ENCODE data around the gene DCANP1.
A peak's percentile ranks its signal among the peaks of the same experiment; 100 is the strongest.
"Not testable (repeated sequence)": the region's sequence is repeated elsewhere in the genome, so short reads cannot be mapped to it uniquely, and the experiment has no call there.

Gene DCANP1, protein sequence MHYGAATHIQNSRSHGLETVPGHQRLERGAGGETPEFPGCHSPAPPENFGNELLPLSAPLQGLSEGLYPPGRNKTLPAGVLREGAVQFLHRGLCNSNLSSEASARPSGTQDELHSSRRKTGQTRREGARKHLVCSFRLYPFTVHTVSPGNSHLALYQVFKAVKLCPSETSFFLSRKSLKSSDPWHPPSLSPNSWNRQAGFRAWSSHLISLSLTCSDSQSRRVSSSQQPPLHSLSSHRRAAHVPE

DNA sequence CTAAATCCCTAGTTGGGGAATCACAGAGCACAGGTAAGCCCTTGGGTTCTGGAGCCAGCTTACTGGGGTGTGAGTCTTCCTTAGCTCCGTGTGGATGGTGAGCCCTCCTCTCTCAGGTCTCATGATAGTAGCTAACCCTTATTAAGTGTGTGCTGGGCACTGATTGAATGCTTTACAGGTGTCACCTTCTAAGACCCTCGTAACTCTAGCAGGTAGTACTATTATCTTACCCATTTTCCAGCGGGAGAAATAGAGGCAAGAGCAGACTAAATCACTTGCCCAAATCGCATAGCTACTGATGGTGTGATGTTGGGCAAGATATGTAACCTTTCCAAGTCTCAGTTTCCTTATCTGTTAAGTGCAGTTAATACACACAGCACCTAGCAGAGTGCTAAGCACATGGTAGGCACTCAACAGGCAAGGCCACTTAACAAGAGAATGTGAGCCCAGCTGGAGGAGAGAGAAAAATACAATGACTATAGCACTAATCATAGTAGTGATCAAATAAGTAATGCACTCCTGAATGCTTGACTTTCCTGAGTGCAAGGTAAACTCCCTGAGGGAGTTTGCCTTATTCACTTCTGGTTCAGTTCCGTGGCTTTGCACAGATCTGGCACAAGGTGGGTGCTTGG, at the start of gene DCANP1:
TSS of gene DCANP1 (minus strand) at position 51 of the 632 bp plus-strand sequence. CDS start 240 bp downstream, outside the sequence.
- no peak for DNase-seq (ENCODE audit: low read depth)

DNA sequence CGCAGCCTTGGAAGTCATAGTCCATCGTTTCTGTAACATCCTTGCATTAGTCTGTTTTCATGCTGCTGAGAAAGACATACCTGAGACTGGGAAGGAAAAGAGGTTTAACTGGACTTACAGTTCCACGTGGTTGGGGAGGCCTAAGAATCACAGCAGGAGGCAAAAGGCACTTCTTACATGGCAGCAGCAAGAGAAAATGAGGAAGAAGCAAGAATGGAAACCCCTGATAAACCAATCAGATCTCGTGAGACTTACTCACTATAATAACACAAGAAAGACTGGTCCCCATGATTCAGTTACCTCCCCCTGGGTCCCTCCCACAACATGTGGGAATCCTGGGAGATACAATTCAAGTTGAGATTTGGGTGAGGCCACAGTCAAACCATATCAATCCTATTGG, 48.4 kb upstream of the DCANP1 start:
- not testable (repeated sequence) for DNase-seq (ENCODE audit: low read depth)

DNA sequence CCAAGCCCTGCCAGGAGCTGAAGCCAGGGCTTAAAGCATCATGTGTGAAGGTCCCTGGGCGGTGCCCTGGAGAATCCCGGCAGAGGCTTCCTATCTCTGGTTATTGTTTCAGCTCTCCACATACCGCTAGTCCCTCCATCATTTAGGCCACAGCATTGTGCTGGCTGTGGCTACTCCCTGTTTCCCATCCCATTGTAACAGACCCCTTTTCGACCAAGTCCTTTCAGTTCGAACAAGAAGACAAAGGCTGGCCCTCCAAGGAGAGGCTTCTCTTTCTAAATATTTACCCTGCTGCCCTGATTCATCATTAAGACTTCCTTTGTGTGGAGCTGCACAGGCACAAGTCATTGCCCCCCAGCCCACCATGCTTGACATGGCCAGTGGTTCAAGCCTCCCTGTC, 47.0 kb upstream of the DCANP1 start:
- DNase-seq (ENCODE audit: low read depth) = no peak

DNA sequence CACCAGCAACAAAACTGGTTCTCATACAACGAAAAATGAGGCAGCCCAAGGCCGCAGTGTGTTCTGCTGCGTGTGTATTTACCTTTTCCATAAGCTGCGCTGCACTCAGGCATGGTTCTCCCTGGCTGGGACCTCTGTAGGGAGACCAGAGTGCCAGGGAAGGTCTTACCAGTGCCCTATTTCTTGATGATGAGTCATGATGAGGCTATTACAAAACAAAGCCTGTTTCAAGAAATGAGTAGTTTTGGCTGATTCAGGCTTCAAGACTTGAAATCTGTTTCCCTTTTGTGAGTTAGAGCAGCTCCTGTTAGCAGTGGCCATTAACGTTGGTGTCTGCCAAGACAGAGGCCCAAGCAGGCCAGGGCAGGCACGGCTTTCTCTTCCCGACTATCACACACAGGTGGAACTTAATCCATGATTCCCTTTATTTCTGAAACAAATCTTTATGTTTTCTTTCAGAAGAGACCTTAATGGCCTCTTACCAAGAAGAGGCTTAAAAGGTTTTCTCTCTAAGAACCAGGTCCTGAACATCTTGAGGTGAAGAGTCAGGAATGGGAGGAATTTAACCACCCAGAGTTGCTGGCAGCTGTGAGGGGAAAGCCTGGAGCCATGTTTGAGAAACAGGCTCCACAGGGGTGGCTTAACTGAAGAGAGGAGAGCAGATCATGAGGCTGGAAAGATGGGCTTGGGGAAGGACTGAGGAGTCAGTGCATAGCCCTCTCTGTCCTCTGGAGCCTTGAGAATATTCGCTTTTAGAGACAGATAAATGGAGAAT, 46.4 kb upstream of the DCANP1 start:
- peak; percentile 90 for DNase-seq (ENCODE audit: low read depth)

DNA sequence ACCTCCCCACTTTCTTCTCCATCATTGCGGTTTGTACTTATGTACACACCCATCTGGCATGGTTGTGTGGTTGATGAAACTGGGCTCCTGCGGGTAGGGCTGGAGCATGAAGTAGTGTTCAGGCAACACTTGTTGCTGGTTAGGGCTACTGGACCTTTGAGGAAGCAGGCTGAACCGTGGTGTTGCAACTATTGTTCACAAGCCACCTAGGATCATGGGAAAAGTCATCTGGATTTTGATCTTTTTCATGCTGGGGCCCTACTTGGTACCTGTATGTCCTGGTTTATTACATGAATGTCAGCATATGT, 45.1 kb upstream of the DCANP1 start:
- no peak for DNase-seq (ENCODE audit: low read depth)

DNA sequence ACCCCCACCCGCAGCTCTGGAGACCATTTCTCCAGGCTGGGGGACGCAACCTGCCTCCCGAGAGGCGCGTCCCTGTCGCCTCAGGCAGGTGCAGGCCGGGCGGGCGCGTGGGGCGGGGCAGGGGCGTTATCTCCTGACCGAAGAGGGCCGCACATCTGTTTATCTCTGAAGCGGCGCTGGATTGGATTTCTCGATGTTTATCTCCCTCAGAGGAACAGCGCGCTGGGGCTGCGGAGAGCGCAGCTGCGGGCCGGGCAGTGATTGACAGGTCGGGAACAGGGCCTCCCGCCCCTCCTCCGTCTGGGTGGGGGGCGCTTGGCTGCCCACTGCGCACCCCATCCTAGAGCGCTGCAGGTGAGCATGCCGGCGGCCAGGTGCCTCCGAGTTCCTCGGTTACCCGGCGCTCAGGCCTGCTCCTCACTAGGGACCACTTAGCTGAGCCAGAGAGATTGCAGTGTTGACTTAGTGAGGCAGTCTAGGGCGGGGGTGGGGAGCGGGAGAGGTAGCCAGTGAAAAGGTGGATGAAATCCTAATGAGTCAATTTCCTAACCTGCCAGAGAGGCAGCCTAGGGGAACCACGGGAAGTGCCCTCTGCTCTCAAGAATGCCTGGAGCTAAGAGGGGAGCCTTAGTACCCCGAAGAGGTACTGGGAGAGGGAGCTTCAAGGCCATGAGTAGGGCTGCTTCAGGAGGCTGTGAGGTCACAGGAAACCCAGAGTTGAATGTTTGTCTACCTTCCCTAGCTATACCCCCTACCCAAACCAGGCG, 44.6 kb upstream of the DCANP1 start:
- DNase-seq (ENCODE audit: low read depth) = no peak

DNA sequence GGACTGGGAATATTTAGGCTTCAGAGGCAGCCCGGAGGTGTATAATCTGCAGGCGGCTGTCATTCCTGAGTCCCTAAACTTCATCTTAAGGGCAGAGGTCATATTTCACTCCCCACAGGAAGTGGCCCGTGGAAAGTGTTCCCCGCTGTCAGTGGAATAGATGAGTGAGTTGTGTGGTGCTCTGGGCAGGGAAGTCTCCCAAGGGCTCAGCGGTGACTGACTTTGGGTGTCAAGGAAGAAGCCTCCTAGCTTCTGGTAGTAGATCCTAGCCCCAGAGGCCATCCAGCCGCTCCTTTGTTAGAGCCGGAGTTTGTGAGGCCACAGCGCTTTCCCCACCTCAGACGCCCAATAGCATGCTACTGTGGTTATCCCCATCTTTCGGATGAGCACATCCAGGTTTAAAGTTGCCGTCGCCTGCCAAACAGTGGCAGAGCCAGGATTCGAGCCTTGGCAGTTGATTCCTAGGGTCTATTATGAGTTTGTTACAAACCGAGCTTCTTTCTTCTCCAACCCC, 43.9 kb upstream of the DCANP1 start:
- no peak for DNase-seq (ENCODE audit: low read depth)

DNA sequence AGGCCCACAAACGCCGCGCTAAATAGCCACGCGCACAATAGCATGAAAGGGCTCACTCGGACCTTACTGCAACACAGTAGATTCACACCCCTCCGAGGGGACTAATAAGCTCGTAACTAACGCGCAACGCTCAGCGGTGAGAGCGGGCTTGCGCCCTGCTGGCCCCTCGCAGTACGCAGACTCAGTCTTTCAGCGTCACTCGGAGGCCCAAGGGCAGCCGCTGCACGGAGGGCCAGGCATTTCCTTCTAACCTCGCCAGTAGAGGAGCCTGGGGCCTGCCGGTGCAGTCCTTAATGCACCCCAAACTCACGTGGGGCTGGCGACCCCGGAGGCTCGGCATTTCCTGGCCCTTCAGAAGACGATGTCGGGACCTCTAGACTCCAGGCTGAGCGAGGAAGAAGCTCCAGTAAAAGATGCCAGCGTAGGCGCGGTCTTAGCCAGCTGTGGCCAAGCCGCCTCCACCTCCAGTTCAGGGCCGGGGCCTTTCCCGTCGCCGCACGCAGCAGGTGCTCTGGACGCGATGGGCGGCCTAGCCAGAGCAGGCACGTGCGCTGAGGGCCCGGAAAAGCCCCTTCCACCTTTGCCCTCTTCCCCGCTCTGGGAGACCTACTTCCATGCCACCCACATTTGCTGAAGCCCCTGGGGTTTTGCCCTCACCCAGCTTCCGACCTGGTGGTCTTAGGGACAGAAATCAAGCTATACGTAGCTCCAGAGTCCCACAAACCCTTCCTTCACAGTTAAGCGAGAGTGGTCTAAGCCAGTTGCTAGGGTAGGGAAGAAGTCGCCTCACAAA, 43.3 kb upstream of the DCANP1 start:
- no peak for DNase-seq (ENCODE audit: low read depth)

DNA sequence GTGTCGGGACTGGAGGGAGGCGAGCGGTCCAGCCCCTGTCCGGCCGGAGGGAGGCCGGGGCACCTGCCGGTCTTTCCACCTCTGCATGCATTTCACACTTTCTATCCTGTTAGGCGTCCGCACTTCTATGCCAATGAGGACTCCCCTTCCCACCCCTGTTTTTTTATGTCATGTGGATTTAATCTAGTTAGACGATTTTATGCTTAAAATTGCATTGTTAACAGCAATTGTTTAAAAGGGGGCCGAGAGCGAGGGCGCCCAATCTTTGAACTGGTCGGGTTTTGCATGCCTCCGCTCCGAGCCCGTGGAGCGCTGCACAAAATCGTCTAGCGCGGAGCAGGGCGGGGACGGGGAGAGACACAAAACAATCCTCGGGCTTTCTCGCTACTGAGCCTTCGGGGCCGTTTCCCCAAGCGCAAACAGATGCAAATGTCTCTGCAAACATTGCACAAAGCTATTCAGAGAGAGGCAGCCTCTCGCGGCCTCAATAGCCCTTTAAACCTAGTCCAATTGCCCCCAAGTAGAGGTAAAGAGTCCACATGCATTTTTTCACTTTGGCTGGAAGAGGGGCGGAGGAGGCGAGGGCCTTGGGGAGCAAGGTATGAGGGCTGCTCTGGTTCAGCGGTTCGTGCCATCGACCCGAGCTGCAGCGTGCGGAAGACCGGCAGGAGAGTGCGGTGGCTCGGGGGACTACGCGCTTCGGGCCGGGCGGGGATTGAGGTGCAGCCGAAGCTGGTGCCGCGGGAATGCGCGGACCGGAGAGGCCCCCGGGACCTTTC, 42.5 kb upstream of the DCANP1 start:
- DNase-seq (ENCODE audit: low read depth) = no peak

DNA sequence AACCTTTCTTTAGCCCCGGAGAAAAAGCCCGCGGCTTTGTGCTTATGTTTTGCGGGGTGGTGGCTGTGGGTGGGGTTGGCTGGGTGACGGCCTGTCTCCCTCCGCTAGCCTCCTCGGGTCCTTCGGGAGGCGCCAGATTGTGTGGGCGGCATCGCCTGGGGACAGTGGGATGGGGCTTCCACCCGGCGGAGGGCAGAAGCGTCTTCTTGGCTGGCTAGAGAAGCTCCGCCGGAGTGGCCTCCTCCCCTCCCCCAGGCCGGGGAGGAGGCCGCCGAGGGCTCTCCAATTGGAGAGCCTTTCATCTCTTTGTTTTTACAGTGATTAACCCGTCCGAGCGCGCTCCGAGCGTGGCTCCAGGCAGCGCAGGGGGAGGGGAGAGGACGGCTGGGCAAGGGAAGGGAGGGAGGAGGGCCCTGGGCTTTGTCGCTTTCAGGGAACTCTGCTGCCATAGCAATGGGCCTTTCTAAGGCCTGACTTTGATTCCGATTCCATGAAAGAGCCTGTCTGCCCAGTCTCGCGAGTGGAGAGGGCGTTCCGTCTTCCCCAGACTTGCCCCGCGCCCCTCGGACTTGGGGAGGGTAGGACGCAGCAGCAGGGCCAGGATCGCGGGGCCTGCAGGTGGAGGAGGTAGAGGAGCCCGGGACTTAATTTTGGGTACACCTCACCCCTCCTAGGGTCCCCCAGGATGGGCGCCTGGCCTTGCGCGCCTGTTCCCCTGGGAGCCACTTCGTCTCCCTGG, 41.7 kb upstream of the DCANP1 start:
- DNase-seq (ENCODE audit: low read depth) = peak; percentile 88

DNA sequence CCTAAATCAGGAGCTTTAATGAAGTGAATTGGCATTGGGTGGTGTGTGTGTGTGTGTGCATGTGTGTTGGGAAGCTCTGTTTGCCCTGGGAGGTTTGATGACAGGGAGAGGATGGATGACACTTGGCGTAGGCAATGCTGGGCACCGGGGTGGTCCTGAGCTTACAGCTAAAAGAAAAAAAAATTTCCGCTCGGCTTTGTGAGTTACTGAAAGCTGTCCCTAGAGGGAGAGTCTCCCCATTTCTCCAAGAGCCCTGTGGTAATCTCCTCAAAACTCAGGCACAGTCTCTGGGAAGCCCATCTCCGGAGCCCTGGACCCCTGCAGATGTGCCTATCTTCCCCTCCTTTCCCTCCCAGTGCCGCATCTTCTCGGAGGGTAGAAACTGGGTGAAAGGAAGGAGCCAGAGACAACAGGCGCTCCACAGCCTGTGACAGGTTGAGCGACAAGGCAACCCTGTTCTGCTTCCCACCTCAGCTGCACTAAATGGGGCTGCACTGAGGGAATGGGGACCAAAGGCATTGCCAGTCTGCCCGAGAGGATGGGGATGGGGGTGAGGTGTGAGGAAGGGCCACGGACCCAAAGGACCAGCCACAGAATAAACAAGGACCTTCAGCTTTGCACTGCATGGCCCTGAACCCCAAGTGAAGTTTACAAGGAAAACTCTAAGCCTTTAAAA, 40.8 kb upstream of the DCANP1 start:
- no peak for DNase-seq (ENCODE audit: low read depth)

DNA sequence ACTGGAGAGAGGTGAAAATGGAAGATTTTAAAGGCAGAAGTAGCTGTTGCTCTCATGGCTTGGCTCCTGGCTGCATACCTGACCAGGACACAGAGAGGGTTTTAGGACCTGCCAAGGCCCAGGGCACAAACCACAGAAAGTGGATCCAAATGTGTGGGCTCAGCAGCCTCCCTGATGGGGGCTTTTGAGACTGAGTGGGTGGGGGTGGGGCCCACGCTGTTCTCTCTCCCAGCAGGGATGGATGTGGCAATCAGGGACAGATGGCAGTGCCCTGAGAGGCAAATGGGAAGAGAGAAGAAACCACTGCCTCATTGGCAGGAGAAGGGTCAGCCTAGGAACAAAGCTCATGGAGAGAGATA, 39.9 kb upstream of the DCANP1 start:
- DNase-seq (ENCODE audit: low read depth) = no peak

DNA sequence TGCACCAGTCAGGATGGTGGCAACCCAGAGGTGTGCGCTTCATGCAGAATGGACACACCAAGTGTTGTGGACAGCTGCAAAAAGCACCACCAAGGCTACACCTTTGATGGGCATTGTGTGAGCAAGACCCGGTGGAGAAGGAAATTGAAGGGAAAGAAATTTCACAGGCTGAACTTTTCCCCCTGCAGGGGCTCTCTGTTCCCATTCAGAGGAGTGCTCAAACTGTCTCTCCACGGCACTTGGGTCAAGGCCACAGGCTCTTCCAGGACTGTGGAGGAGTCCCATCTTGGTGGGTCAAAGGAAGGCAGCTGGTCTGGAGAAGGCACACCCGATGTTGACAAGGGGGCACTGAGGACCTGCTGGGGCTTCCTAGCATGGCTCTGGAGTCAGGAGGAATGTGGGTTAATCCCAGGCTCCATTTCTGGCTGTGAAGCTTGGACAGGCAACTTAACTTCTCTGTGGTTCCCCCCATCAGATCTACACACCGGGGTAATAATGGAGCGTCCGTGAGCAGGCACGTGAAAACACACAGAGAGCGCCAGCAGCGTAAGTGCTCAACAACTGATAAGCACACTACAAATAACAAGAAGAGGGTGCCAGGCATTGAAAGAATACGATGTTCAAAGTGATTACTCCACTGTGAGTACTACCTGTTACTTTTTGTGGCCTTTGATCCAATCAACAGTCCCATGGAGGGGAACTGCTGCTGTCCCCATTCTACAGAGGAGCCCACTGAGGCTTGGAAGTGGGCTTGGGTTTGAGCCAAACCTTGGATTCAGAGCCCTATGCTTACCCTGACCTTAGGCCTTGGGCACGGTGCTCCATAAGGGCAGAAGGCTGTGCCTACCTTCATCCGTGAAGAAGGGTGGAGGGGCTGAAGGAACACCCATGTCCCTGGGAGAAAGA, 39.2 kb upstream of the DCANP1 start:
- no peak for DNase-seq (ENCODE audit: low read depth)

DNA sequence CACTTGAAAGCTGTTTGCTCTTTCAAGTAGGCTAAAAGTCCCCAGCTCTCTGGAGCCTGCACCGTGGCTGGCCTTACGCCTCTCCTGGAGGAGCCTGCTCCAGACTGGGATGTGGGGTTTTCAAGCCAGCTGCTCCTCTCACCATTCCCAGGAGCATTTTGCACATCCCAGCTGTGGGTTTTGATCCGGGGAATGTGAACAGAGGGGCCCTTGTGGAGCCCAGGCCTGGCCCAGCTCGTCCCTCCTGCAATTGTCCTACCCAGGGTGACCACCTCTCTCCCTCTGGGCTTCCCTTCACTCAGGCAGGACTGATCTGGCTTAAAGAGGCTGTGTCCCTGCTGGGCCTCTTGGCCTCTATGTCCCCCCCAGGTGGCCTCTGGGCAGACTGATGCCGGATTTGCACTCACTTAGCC, 37.5 kb upstream of the DCANP1 start:
- DNase-seq (ENCODE audit: low read depth) = no peak

DNA sequence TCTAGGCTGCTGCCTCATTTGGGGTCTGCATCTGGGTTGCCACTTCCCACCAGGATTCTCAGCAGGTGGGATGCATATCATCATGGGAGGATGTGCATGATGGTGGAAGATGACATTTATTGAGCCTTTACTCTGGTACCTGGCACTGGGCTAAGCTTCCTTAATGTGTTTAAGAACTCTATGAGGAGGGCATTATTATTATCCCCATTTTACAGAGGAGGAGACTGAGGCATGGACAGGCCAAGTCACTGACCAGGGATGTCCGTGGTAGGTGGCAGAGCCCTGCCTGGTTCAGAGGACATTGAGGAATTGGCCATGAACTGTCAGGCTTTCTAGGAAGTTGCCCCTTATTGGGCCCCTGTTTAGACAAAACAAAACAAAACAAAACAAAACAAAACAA, 36.1 kb upstream of the DCANP1 start:
- DNase-seq (ENCODE audit: low read depth) = no peak

DNA sequence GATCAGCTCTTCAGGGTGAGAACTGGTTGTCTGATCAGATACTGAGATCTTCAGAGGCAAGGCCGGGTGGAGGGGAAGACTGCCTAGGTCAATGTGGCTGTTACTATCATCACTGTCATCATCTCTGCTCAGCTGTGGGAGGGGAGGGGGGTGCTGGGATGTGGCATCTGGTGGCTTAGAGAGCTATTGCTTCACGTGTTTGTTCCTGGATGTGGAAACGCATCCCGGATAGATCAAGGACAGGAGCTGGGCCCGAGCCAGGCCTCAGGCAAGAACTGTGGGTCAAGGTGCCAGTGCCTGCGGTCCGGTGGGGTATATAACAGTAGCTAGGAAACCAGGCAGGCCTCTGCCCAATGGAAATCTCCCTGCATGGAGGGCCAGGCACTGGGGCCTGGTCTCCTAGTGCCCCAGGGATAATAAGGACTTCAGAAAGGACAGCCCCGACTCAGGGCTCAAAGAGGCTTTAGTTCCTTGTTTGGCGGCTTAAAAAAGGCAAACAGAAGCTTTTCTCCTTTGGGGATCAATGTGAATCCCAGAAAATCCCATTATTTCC, 35.3 kb upstream of the DCANP1 start:
- DNase-seq (ENCODE audit: low read depth) = no peak

DNA sequence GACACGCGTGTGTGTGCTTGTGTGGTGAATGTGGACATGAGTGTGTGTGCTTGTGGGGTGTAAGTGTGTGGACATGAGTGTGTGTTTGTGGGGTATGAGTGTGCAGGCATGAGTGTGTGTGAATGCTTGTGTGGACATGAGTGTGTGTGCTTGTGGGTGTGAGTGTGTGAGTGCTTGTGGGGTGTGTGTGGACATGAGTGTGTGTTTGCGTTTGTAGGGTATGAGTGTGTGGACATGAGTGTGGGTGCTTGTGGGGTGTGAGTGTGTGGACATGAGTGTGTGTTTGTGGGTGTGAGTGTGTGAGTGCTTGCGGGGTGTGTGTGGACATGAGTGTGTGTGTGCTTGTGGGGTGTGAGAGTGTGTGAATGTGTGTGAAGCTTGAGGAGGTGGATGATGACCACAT, 34.8 kb upstream of the DCANP1 start:
- DNase-seq (ENCODE audit: low read depth) = no peak

DNA sequence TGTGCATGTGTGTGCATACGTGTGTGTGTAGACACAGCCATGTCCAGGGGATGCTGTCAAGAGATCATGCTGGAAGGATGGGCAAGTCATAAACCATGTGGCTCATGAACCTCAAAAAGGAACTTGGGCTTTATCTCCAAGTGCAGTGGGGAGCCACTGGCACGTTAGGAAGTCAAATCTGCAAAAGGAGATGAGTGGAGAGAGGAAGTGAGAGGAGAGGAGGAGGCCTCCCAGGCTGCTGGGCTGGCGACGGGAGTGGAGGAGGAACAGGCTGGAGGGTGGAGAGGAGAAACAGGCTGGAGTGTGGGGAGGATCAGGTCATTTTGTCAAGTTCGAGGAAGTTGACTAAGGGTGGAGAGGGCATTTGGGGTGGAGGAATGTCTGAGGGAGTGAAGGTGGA, 34.2 kb upstream of the DCANP1 start:
- DNase-seq (ENCODE audit: low read depth) = no peak

All from EH (cell line).